Measurements from ENCODE around the gene TMEM121.
"Not testable (repeated sequence)": the region's sequence is repeated elsewhere in the genome, so short reads cannot be mapped to it uniquely, and the experiment has no call there.

Gene TMEM121

GRCh38 chr14:105529319-105529568, 2.9 kb downstream of the TMEM121 start:
- no peak for DNase-seq

- no peak for DNase-seq
These were observed 3.3 kb downstream of the TMEM121 start for GRCh38 chr14:105529569-105530284.

GRCh38 chr14:105530285-105531087, 4.1 kb downstream of the TMEM121 start:
- no peak for DNase-seq

- no peak for DNase-seq
These were observed 4.9 kb downstream of the TMEM121 start for GRCh38 chr14:105531088-105531893.

GRCh38 chr14:105531894-105532623, 5.7 kb downstream of the TMEM121 start:
- no peak for DNase-seq

- no peak for DNase-seq
These were observed 6.4 kb downstream of the TMEM121 start for GRCh38 chr14:105532735-105533141.

GRCh38 chr14:105533391-105533790, 7.0 kb downstream of the TMEM121 start:
- no peak for DNase-seq

- no peak for DNase-seq
These were observed 7.6 kb downstream of the TMEM121 start for GRCh38 chr14:105533811-105534498.

- no peak for DNase-seq
These were observed 8.2 kb downstream of the TMEM121 start for GRCh38 chr14:105534586-105534985.

GRCh38 chr14:105536051-105536450, 9.7 kb downstream of the TMEM121 start:
- no peak for DNase-seq

GRCh38 chr14:105536691-105537579, 10.6 kb downstream of the TMEM121 start:
- DNase-seq: no peak

- DNase-seq: no peak
These were observed 11.4 kb downstream of the TMEM121 start for GRCh38 chr14:105537580-105538474.

- DNase-seq: no peak
These were observed 12.2 kb downstream of the TMEM121 start for GRCh38 chr14:105538481-105539049.

- no peak for DNase-seq
These were observed 14.4 kb downstream of the TMEM121 start for GRCh38 chr14:105540811-105541210.

- DNase-seq: no peak
These were observed 15.0 kb downstream of the TMEM121 start for GRCh38 chr14:105541218-105541875.

GRCh38 chr14:105545676-105546075, 19.3 kb downstream of the TMEM121 start:
- not testable (repeated sequence) for DNase-seq

- not testable (repeated sequence) for DNase-seq
These were observed 20.0 kb downstream of the TMEM121 start for GRCh38 chr14:105546410-105546809.

GRCh38 chr14:105547072-105547471, 20.7 kb downstream of the TMEM121 start:
- not testable (repeated sequence) for DNase-seq

GRCh38 chr14:105547741-105548169, 21.4 kb downstream of the TMEM121 start:
- no peak for DNase-seq
